ENCODE data around the gene LIPC.

DNA sequence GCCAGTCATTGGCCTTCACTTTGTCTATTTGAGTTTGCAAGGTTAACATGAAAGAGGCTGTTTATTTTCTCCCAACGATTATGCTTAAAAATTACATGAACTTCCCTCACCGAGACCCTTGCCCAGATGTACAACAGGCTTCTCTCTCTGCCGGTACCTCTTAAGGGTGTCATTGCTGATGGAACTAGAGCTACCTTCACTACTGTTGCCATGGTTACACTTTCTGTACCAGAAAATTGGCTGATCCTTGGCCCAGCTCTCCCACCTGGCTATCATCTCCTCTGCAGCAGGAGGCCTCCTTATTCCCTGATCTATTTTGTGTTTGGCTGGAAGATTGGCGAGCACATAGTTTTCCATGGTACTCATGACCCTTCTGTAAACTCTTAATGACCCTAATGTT lies 24.0 kb upstream of the LIPC start:
- no peak for TF ChIP-seq POLR2A (IDR thresholded peaks at IDR 0.05)
- TF ChIP-seq, protein P1, sequence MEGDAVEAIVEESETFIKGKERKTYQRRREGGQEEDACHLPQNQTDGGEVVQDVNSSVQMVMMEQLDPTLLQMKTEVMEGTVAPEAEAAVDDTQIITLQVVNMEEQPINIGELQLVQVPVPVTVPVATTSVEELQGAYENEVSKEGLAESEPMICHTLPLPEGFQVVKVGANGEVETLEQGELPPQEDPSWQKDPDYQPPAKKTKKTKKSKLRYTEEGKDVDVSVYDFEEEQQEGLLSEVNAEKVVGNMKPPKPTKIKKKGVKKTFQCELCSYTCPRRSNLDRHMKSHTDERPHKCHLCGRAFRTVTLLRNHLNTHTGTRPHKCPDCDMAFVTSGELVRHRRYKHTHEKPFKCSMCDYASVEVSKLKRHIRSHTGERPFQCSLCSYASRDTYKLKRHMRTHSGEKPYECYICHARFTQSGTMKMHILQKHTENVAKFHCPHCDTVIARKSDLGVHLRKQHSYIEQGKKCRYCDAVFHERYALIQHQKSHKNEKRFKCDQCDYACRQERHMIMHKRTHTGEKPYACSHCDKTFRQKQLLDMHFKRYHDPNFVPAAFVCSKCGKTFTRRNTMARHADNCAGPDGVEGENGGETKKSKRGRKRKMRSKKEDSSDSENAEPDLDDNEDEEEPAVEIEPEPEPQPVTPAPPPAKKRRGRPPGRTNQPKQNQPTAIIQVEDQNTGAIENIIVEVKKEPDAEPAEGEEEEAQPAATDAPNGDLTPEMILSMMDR (IDR thresholded peaks at IDR 0.05), result no peak
